Body of pancreas (tissue), 4 donors: ENCODE data around the gene TAP2. TPM values are rescaled to one million over a fixed set of nuclear protein-coding genes. Genes with fewer than 3 reads are reported as not detected.

ENCODE experiments used
- ATAC-seq: fragments of 150-250 bp; one replicate; pipeline ENCODE4 v1.9.1; 2016
- DNase-seq, 4 donors: peaks; one replicate each; pipeline ENCODE4 v3.0.0-alpha.2; 2019
- H3K27ac ChIP-seq, 4 donors: fragments of 200-600 bp; sonication (generic); 1 replicate in 3 of 4; 2 replicates in 1 of 4; pipeline versions ENCODE4 v1.5.1 to v1.6.1; 2016 to 2019; ENCODE audit warnings: mild to moderate bottlenecking in 1 of 4, mixed read lengths in 1 of 4, moderate library complexity in 1 of 4
- H3K27me3 ChIP-seq, 2 donors: fragments of 200-600 bp; sonication (generic); one replicate each; pipeline ENCODE4 v1.6.0; 2016; ENCODE audit warnings: mild to moderate bottlenecking in 1 of 2
- H3K36me3 ChIP-seq, 2 donors: fragments of 200-600 bp; sonication (generic); replicated peaks in 1 of 2; 2 replicates each; pipeline ENCODE4 v1.5.1; 2016; ENCODE audit warnings: low read depth in 2 of 2; ENCODE audit not compliant: insufficient read depth in 1 of 2
- H3K4me1 ChIP-seq: fragments of 200-600 bp; sonication (generic); one replicate; pipeline ENCODE4 v1.6.0; 2016
- H3K4me3 ChIP-seq, 2 donors: fragments of 200-600 bp; sonication (generic); 1 replicate in 1 of 2; 2 replicates in 1 of 2; pipeline ENCODE4 v1.5.1; 2016 to 2019
- H3K9me3 ChIP-seq, 3 donors: fragments of 200-600 bp; sonication (generic); 1 replicate in 2 of 3; 2 replicates in 1 of 3; pipeline ENCODE4 v1.5.1; 2016
- CTCF ChIP-seq, 7 experiments: fragments of 450-650 bp in 4 of 7; fragments of 200-600 bp in 3 of 7; sonication (generic) in 3 of 7; IDR thresholded peaks; one replicate each; pipeline ENCODE4 v1.5.1; 2016 to 2019; ENCODE audit warnings: antibody characterized with exemption in 7 of 7
- POLR2A ChIP-seq, 3 donors: fragments of 450-650 bp; IDR thresholded peaks; one replicate each; pipeline ENCODE4 v1.6.1; 2016; ENCODE audit warnings: antibody characterized with exemption in 3 of 3, mild to moderate bottlenecking in 2 of 3
- WGBS, 2 donors: methylation state at CpG; one replicate each; pipeline ENCODE4 v1.1.5; 2017; 5-methylcytosine and 5-hydroxymethylcytosine counted together
- intact Hi-C: fragments of 100-400 bp; cut with DNase I; formaldehyde crosslinking; loops from one replicate; pipeline ENCODE4 v1.15.1; 2023
- total RNA-seq, 2 donors: library from RNA; depleted of rRNA; stranded (reverse); fragments of >200 nt; gene quantifications; one replicate each; pipeline ENCODE4 v1.1.0, GENCODE V29; 2016

TAP2 gene
- total RNA-seq, 2 donors from 2014 or later = 5.2 to 13.8 TPM

GRCh38 chr6:32845384-32845884 is 6.9 kb upstream of the TAP2 start:
- Histone ChIP-seq H3K27ac (peak overlapping the region in 1 of 4 donors; percentile 93), H3K36me3 (peaks cover 0 to 11% of the 10 kb centered on the region in 2 donors), H3K27me3 (no peaks in the 10 kb centered on the region), H3K4me3 (no peak overlapping the region), H3K4me1 (peaks cover 13% of the 10 kb centered on the region), H3K9me3 (no peaks in the 10 kb centered on the region)
- ATAC-seq (no peak), DNase-seq (peak in 1 of 4 donors; percentile 27)
- TF ChIP-seq CTCF (IDR thresholded peaks at IDR 0.05) = no peak
- TF ChIP-seq POLR2A (IDR thresholded peaks at IDR 0.05) = no peak
- WGBS, 2 donors = 59 to 84% methylated on average over 5 to 10 of the region's 10 CpGs
- intact Hi-C loops = no loop called here

- no peak for DNase-seq
- H3K4me1 ChIP-seq = peaks cover 13% of the 10 kb centered on the region
- peaks cover 0 to 11% of the 10 kb centered on the region in 2 donors for H3K36me3 ChIP-seq
- H3K27ac ChIP-seq = peak overlapping the region; percentile 80 to 93 (median 86)
- intact Hi-C loops = no loop called here
- H3K4me3 ChIP-seq = peak overlapping the region in 1 of 2 donors; percentile 39
- no peaks in the 10 kb centered on the region for H3K9me3 ChIP-seq
- H3K27me3 ChIP-seq = no peaks in the 10 kb centered on the region
- ATAC-seq = no peak
- 24 to 27% methylated on average over 19 of the region's 19 CpGs for WGBS, 2 donors
- TF ChIP-seq CTCF (IDR thresholded peaks at IDR 0.05) = no peak
- TF ChIP-seq POLR2A (IDR thresholded peaks at IDR 0.05) = peak in 1 of 3 donors; percentile 27
These were observed 6.4 kb upstream of the TAP2 start for GRCh38 chr6:32844839-32845383.

- ATAC-seq (peak; percentile 98), DNase-seq (peak; percentile 96 to 99 (median 98))
- Histone ChIP-seq H3K36me3 (peaks cover 0 to 11% of the 10 kb centered on the region in 2 donors), H3K27me3 (no peaks in the 10 kb centered on the region), H3K9me3 (no peaks in the 10 kb centered on the region), H3K27ac (peak within 1 kb of the TSS; percentile 80 to 93 (median 86)), H3K4me3 (peak within 1 kb of the TSS; percentile 39 to 61), H3K4me1 (peaks cover 13% of the 10 kb centered on the region)
- intact Hi-C loops = no loop called here
- WGBS, 2 donors = 0 to 1% methylated on average over 32 to 40 of the region's 40 CpGs
- TF ChIP-seq POLR2A (IDR thresholded peaks at IDR 0.05) = peak in 2 of 3 donors; percentile 78 to 89
- peak in 4 of 7 experiments; percentile 24 to 45 (median 43) for TF ChIP-seq CTCF (IDR thresholded peaks at IDR 0.05)
These were observed 5.7 kb upstream of the TAP2 start, which contains the start of gene PSMB8 for GRCh38 chr6:32843979-32844838. TSS of gene PSMB8 (minus strand) at chr6:32844047. CDS start at chr6:32843996, 51 bp downstream.

GRCh38 chr6:32843331-32843978 is 4.9 kb upstream of the TAP2 start:
- peaks cover 17% of the 10 kb centered on the region for H3K4me1 ChIP-seq
- ATAC-seq (no peak), DNase-seq (no peak)
- H3K36me3 ChIP-seq = peaks cover 0 to 11% of the 10 kb centered on the region in 2 donors
- intact Hi-C loops = no loop called here
- H3K27ac ChIP-seq = peak overlapping the region; percentile 80 to 93 (median 86)
- 5 to 13% methylated on average over 21 to 28 of the region's 28 CpGs for WGBS, 2 donors
- H3K27me3 ChIP-seq = no peaks in the 10 kb centered on the region
- TF ChIP-seq CTCF (IDR thresholded peaks at IDR 0.05) (no peak), POLR2A (IDR thresholded peaks at IDR 0.05) (no peak)
- peak overlapping the region; percentile 39 to 61 for H3K4me3 ChIP-seq
- no peaks in the 10 kb centered on the region for H3K9me3 ChIP-seq
